ENCODE measurements around the gene TTC39A. TPM values are rescaled to one million over a fixed set of nuclear protein-coding genes. Genes with fewer than 3 reads are reported as not detected.
A peak's percentile ranks its signal among the peaks of the same experiment; 100 is the strongest.

The TTC39A gene
- total RNA-seq, 3 donors from 2014 or later = 32.3 to 95.1 (median 87.0) TPM

GRCh38 chr1:51336711-51337110 is 6.3 kb upstream of the TTC39A start:
- no peaks in the 10 kb centered on the region for H3K9me3 ChIP-seq
- no peak overlapping the region for H3K4me3 ChIP-seq
- no peaks in the 10 kb centered on the region for H3K36me3 ChIP-seq (ENCODE audit: low read depth)
- ATAC-seq = no peak
- intact Hi-C loops (cut with DNase I, micrococcal nuclease) = no loop called here
- no peak for TF ChIP-seq CTCF (IDR thresholded peaks at IDR 0.05)
- DNase-seq = no peak
- H3K4me1 ChIP-seq (ENCODE audit: low read depth) = peaks cover 4% of the 10 kb centered on the region

DNA sequence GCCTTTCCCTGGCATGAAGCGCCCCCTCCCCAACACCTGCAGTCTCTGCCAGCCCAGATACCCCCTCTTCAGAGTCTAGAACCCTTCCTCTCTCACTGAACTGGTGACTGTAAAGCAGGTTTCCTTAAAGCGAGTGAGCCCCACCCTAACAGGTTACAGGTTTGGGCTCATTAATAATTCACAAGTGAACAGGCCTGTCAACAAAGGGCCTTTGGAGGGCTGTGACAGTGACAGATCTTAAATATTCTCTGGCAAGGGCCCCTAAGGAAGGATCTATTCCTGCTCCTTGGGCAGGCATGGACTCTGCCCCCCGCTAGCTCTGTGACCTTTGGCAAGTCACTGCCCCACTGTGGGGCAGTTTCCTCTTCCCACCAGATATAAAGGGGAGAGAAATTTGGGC is 5.6 kb upstream of the TTC39A start:
- ATAC-seq = peak; percentile 49
- peaks cover 9% of the 10 kb centered on the region for H3K4me1 ChIP-seq (ENCODE audit: low read depth)
- intact Hi-C loops (cut with DNase I, micrococcal nuclease) = no loop called here
- H3K4me3 ChIP-seq = no peak overlapping the region
- no peak for DNase-seq
- no peaks in the 10 kb centered on the region for H3K36me3 ChIP-seq (ENCODE audit: low read depth)
- TF ChIP-seq CTCF (IDR thresholded peaks at IDR 0.05) = no peak
- no peaks in the 10 kb centered on the region for H3K9me3 ChIP-seq

DNA sequence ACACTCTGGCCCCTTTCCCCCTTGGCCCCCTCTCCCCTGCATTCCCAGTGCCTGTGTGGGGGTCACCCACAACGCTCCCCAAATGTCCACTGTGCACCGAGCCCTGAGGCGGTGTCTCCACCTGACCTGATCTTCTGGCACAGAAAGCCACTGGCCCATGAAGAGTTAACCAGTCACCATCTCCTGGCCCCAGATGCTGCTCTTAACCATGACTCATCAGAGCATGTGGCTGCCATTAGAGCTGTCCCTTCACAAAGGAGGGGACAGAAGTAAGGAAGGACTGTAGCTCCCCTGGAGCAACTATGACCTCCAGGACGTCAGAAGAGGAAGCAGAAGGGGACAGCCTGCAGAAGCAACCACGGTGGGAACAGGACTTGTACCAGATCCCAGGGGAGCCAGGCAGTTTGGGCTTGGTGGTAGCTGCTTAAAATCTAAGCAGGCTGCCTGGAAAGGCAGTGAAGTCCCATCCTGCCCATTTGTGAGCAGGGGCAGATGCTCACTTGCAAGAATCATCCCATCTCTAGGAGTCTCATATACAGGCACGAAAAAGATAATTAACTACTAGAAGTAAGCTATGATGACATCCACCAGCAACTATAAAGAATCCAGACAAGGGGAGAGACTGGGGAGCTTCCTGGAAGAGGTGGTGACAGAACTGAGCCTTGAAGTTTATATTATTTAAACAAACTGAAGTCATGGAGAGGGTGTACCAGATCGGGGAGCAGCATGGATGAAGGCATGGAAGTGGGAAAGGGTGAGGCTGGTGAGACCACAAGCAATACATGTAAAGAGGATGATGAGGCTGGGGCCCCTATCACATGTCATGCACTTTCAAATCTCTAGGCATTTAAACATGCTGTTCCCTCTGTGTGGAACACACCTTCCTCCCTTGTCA is 1.1 kb upstream of the TTC39A start:
- Histone ChIP-seq H3K4me1 (ENCODE audit: low read depth) (peaks cover 15% of the 10 kb centered on the region), H3K9me3 (no peaks in the 10 kb centered on the region), H3K4me3 (no peak overlapping the region), H3K36me3 (ENCODE audit: low read depth) (no peaks in the 10 kb centered on the region)
- intact Hi-C loops (cut with DNase I, micrococcal nuclease) = no loop called here
- ATAC-seq (peak; percentile 72), DNase-seq (peak in 1 of 3 donors; percentile 52)
- TF ChIP-seq CTCF (IDR thresholded peaks at IDR 0.05) = no peak

DNA sequence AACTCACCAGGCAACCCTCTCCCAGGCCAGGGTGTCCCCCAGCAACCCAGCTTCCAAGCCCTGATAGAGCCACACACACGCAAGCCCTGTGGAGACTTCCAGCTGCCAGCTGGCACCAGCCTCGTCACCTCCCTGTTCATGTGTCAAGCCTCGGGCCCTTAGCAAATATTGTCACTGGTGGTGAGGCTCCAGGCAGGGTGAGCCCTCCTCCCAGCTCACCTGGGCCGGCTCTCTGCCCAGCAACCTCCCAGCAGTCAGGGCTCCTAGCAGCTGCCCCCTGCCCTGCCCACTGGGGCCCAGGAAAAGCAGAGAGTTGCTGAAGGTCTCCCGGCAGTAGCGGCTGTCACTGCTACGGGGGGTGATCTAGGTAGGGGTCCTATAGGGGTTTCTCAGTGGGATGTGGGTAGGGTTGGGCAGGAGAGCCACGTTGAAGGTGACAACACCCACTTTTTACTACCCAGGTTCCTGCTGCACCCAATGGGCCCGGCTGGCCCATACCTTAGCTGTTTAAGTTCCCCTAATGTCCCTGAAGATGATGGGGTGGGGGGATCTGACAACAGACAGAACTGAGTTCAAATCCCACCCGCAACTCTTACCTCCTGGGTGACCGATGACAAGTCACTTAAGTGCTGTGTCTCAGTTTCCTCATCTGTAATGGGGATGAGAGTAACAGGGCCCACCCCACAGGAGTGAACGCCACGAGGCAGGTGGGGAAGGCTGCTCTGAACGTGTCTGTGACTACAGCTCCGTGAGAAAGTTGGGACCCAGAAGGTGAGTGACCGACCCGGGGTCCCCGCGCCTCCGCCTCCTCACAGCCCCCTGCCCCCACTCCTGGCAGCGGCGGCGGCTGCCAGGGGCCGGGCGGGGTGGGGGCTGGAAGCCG is 678 bp downstream of the TTC39A start:
- peak; percentile 87 for ATAC-seq

More for the DNA sequence above, 678 bp downstream of the TTC39A start:
- no peak for TF ChIP-seq CTCF (IDR thresholded peaks at IDR 0.05)
- Histone ChIP-seq H3K36me3 (ENCODE audit: low read depth) (no peaks in the 10 kb centered on the region), H3K9me3 (no peaks in the 10 kb centered on the region), H3K4me3 (no peak overlapping the region), H3K4me1 (ENCODE audit: low read depth) (peaks cover 12% of the 10 kb centered on the region)
- peak; percentile 82 to 85 (median 83) for DNase-seq
- intact Hi-C loops (cut with DNase I, micrococcal nuclease) = no loop called here
